Activated T-cell treated with anti-CD3 and anti-CD28 coated beads for 1 hour (primary cell): ENCODE data around the gene ADAM23.

Source experiments
- DNase-seq: peaks from one replicate; pipeline ENCODE4 v3.0.0-alpha.2; 2020; ENCODE audit warnings: low read depth

ADAM23 gene

DNA sequence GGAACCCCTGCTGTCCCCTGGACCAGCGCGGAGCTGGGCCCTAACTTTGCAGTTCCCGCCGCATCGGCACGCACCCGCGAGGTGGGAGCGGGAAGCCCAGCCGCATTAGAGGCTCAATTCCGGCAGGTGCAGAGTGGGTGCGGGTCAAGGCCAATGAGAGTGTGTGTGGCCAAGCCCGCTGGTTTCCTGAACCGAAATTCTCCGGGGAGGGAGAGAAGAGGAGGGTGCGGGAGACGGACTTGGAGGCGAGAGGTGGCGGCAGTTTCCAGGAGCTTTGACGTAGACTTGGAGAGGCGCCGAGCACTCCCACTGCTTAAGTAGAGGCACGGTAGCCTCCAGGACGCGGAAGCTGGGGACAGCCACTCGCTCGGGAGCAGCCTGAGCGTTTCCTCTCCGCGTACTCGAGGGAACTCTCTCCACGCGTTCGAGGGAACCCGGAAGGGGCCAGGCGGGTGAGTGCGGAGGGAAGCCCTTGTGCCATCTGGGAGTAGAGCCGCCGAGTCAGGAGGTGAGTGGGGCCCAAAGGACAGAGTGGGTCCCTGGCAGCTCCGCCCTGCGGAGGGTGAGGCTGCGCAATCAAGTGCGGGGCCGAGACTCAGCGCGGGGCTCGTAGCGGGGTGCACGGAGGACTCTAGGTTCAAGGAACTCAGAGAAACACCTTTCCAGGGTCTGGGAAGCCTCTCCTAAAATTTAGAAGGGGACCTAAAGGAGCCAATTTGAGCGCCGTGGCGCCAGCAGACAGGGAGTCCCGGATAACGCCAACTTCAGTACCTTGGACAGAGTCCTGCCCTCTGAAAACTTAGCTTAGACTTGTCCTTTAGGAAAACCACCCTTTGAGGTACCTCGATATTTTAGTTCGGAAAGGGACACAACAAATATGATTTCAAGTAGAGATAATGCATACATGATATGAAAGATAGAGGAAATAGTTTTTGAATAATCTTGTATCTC, 199.0 kb downstream of the ADAM23 start, which contains the start of gene FAM237A:
Gene FAM237A, plus strand, starts transcription at position 413 of the 951 bp plus-strand sequence. CDS start 1,750 bp downstream, outside the sequence.
- DNase-seq = no peak

DNA sequence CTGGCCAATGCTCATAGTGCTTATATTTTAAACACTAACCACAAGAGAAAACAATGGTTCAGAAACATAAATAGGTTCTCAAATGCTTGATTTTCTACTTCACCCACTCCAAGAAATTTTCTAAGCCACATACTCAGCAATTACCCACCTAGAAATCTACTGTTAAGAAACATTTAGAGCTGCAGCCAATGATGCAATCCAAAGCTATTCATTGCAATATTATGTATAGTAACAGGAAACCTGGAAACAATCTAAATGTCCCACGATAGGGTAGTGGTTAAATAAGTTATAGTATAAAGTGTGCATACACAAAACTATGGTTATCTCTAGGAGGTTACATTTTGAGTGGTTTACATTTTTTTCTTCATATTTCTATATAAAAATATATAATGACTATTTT, 204.7 kb downstream of the ADAM23 start:
- DNase-seq = no peak

DNA sequence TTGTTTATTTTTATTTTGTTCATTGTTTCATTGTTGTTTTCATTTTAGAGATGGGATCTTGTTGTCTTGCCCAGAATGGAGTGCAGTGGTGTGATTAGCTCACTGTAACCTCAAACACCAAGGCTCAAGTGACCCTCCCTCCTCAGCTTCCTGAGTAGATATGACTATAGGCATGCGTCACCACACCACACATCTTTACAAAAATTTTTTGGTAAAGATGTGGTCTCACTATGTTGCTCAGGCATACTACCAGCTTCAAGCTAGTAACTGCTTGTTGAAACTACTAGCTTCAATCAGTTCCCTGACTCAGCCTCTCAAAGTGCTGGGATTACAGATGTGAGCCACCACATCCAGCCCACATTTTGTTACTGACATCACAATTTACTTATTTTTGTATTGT, 213.8 kb downstream of the ADAM23 start:
- DNase-seq = no peak

DNA sequence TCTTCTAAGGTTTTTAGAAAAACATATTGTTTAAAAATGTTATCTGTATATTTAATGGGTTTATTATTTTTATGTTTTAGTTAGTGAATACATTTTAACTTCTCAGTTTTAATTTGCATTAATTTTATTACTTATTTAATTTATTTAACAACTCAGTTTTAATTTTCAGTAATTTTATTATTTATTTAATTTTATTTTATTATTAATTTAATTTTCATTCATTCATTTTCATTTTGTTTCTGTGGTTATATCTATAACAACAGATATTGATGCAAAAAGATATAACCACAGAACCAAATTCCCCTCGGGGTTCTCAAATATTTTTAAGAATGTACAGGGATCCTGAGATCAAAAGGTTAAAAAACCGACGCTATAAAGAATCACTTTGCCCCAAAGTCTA, 221.9 kb downstream of the ADAM23 start:
- no peak for DNase-seq
